Activated gamma-delta T cell (primary cell): ENCODE results near the gene ABCC1.
"Not testable (repeated sequence)": the region's sequence is repeated elsewhere in the genome, so short reads cannot be mapped to it uniquely, and the experiment has no call there.

Source experiments
- DNase-seq: peaks from one replicate; lab custom pipeline; 2025; lab: John Stamatoyannopoulos, UW

Gene ABCC1

DNA sequence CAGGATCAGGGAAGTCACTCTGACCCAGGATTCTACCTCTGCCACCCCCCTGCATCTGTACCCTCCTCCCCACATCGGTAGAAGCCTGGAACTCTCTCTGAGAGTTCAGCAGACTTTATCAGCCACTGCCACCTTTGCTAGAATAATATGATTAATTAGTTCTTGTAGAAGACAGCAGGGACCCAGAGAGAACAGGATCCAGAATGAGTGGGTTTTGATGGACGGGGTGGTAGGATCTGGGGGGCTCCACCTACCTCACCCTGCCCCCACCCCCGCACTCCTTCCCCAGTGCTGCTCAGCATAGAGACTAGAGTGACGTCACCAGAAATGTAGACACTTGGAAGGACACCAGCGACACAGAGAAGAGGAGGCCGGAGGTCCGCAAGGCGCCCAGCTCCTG is 240.4 kb downstream of the ABCC1 start:
- no peak for DNase-seq

GRCh38 chr16:16190546-16190945 is 241.1 kb downstream of the ABCC1 start:
- no peak for DNase-seq

DNA sequence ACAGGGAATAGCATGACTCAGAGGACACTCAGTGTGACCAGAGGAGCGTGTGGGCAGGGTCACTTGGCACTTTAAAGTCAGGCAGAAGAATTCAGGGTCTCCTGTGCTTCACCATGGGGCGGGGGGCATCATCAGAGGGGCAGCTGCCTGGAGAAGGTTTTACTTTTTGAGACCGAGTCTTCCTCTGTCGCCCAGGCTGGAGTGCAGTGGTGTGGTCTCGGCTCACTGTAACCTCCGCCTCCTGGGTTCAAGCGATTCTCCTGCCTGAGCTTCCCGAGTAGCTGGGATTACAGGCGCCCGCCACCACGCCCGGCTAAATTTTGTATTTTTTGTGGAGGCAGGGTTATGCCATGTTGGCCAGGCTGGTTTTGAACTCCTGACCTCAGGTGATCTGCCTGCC is 241.6 kb downstream of the ABCC1 start:
- DNase-seq: not testable (repeated sequence)

- DNase-seq: no peak
Observed at GRCh38 chr16:16191493-16192167, 242.2 kb downstream of the ABCC1 start.
